GM12864 (cell line): ENCODE data around the gene CSTF1.

Source experiments
- DNase-seq: peaks from one replicate; pipeline ENCODE4 v3.0.0-alpha.2; 2011; ENCODE audit warnings: low read depth
- H3K4me3 ChIP-seq: 2 replicates; pipeline ENCODE4 v1.5.1; 2011; ENCODE audit warnings: mild to moderate bottlenecking, low read depth, low read length, control low read depth
- TF ChIP-seq, protein P1 (sequence below): IDR thresholded peaks from 2 replicates; pipeline ENCODE4 v1.5.1; 2011; ENCODE audit warnings: low read depth, mild to moderate bottlenecking, moderate library complexity, low read length, control low read depth, inconsistent platforms; ENCODE audit errors: missing control alignments

The CSTF1 gene

DNA sequence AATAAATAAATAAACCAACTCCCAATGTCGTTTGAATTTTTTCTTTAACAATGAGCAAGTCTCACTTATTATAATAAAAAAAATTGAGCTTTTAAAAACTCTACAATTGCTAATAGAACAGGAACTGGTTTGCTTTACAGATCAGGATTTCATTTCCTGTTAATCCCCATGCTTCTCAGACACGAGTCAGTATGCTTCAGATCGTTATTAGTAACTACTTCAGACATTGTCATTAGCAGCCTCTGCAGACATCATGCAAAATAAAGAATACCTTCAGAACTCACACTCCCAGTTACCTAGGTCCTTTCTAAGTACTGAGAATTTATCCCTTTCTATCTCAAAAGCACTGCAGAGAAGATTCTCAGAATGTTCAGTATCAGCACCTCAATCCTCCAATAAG lies 43.7 kb upstream of the CSTF1 start:
- TF ChIP-seq, protein P1, sequence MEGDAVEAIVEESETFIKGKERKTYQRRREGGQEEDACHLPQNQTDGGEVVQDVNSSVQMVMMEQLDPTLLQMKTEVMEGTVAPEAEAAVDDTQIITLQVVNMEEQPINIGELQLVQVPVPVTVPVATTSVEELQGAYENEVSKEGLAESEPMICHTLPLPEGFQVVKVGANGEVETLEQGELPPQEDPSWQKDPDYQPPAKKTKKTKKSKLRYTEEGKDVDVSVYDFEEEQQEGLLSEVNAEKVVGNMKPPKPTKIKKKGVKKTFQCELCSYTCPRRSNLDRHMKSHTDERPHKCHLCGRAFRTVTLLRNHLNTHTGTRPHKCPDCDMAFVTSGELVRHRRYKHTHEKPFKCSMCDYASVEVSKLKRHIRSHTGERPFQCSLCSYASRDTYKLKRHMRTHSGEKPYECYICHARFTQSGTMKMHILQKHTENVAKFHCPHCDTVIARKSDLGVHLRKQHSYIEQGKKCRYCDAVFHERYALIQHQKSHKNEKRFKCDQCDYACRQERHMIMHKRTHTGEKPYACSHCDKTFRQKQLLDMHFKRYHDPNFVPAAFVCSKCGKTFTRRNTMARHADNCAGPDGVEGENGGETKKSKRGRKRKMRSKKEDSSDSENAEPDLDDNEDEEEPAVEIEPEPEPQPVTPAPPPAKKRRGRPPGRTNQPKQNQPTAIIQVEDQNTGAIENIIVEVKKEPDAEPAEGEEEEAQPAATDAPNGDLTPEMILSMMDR = no peak
- no peak for DNase-seq
- H3K4me3 ChIP-seq = no peak overlapping the region

DNA sequence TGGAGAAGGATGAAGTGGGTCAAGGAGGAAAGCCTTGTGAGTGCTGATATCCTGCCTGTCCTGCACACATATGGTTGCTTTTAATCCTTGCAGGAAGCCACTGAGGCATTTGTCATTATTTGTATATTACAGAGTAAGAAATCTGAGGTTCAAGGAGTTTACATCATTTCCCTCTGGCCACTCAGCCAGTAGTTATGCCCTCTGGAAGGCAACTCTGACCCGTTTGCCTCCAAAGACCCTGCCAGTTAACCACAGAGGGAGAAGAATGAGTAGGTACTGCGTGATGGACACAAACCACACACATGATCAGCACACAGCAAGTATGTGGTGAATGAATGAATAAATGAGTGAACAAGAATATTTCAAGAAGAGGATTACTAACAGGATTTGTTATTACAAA lies 41.6 kb upstream of the CSTF1 start:
- TF ChIP-seq, protein P1 = no peak
- DNase-seq = no peak
- H3K4me3 ChIP-seq = no peak overlapping the region

DNA sequence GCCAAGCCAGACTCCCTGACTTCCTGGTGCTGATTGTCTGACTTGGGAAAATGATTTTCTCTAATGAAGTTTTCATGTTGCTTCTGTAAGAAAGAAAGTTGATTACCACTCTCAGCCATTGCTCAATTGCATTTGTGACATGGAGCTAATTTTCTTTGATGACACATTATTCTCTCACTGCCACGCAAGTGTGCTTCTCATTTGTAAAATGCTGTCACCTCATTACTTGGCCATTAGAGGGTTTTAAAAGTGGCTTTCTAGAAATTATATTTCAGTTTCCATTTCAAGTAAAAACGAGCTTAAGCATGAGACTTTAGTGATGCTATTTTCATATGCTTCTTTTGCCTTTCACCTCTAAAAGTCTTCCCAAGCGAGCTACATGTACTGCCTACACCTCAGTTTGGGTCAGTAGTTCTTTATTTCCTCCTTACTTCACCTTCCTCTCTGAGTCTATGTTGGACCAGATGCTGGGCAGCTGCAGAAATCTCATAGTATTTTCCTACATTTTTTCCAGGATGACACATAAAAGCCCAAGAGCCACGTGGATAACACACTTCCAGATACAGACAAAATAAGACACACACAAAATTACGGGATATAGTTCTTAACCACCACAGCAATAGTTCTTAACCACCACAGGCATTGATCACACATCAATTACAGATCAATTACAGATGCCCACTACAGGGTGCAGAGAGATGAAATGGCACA lies 39.9 kb upstream of the CSTF1 start:
- DNase-seq = no peak
- H3K4me3 ChIP-seq = no peak overlapping the region
- TF ChIP-seq, protein P1 = no peak

DNA sequence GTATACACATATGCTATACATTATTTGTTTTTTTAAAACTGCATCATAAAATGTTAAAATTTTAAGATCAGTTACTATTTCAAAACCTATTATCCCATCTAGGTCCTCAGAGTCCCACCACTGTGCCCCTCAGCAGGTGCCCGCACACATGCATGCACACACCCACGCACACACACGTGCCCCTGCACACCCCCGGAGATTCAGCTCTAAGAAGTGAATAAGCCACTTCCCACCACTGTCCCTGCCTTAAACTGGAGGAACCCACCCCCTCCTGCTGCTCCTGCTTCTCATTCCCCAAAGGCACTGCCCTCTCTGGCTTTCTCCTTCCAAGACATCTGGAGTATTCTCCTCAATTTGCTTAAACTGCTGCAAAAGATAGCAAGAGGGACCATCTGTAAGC lies 39.1 kb upstream of the CSTF1 start:
- no peak overlapping the region for H3K4me3 ChIP-seq
- TF ChIP-seq, protein P1 = no peak
- no peak for DNase-seq

DNA sequence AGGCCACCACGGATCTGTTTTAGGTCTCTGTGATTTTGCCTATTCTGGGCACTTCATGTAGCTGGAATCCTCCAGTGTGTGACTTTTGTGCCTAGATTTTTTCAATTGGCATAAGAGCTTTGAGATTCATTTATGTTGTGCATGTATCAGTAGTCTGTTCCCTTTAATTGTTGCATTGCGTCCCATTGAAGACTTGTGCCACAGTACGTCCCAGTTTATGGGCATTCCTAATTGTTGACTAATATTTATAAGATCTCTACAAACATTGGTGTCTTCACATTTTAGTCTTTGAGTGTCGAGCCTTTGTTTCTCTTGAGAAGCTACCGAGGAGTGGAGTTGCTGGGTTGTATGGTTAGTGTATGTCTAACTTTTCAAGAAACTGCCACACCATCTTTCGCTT lies 34.4 kb upstream of the CSTF1 start:
- H3K4me3 ChIP-seq = no peak overlapping the region
- TF ChIP-seq, protein P1 = no peak
- no peak for DNase-seq

DNA sequence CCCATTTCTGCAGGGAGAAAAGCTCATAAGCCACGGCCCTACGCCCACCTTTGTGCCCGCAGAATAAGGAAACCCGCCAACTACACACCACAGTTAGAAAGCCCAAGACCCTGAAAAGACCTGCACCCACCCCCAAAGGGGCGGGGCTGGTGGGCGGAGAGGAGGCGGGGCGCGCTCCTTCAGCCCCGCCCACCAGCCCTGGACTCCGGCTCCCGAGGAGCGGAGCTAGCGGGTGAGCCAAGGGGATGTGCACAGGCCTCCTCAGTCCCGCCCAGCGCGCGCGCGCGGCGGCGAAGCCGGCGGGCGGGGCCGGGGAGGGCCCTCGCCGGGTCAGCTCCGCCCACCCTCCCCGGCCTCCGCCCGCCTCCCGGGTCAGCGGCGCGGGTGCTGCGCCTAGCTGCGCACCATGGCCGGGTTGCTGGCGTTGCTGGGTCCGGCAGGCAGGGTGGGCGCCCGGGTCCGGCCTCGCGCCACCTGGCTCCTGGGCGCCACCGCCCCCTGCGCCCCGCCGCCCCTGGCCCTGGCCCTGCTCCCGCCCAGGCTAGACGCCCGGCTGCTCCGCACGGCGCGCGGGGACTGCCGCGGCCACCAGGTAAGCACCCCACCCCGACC lies 33.7 kb upstream of the CSTF1 start, which contains the start of gene FAM210B:
Gene FAM210B (plus strand): TSS at position 375 of the 612 bp plus-strand sequence. CDS start 32 bp downstream, at position 407.
- TF ChIP-seq, protein P1 = no peak
- H3K4me3 ChIP-seq = peak within 1 kb of the TSS; percentile 74
- DNase-seq = peak; percentile 53
